Measurements from ENCODE around the gene MAP6. TPM values are rescaled to one million over a fixed set of nuclear protein-coding genes. Genes with fewer than 3 reads are reported as not detected.

MAP6 gene
- total RNA-seq, 1 donor from 2014 or later: 0.92 TPM

DNA sequence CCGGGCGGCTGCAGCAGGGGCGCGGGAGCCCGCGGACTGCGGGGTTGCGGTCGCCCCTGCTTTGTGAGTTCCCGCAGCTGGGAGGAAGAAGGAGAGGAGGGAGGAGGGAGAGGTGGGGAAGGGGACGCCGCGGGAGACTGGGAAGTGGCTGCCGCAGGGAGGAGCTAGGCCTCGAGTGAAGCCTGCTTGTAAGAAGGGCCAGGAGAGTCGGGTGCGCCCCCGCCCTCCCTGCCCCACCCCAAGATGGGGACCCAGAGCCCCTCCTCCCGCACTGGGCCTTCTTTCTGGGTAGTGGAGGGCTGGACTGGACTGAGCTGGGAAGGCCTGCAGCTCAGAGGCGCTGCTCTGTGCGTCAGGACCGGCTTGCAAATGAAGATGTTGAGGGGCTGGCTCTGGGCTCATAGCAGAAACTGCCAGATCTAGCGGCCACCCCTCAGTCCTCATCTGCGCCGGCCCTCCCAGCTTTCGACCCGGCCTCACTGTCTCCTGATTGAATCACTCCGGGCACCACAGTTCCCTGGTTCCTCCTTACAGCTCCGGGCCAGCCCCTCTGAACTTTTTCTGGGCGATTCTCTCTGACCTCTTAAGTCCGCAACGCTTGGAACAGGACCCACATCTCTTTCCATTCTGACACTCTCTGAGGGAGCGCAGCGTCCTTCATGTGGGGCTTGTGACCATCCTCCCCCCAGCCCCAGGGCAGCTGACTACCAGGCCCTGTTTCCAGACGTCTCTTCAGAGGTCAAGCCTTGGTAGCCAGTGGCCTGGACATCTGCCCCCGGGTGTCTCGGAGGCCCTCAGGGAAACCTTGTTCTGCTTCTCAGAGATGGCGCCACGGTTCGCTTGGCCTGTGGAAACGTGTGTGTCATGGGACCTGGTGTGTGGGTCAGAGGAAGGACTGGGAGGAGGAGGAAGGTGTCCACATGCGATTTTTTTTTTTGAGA, 84.8 kb downstream of the MAP6 start:
- H3K27me3 Mint-ChIP-seq (ENCODE audit: low read depth): no peaks in the 10 kb centered on the region

DNA sequence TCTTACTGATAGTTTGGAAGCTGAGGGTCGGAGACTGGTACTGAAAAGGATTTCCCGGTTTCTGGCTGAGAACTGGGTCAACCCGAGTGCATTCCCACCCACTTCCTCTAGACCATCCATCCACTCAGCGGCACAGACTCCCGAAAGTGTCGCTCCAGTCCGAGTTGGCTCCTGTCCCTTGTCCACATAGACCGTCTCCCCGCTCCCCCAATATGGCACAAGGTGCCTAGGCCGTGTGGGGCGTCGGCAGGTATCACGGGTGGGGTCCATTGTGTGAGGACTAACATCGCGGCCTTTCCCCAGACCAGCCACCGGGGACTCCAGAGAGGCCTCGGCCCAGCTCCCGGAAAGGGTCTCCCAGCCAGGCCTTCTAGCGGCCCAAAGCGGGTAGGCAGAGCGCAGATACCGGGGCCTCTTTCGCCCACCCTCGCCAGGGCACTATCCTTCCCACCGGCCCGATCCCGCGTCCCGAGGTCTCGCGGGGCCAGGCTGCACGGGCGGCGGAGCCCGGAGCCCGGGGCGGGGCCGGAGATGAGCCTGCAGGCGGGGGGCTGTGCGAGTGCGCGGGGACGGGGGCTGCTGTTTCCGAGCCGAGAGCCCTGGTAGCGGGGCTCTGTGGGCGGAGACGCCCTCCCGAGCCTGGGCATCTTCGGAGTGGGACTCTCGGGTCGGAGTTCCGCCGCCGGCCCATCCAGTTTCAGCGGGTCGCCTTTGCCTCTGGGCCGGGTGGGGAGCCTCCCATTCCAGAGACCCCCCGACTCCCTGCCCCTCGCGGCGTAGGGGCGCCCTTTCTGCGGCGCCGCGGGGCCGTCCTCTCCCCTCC, 85.7 kb downstream of the MAP6 start:
- Mint-ChIP-seq H3K36me3 (no peaks in the 10 kb centered on the region), H3K27ac (peak overlapping the region; percentile 96), H3K9me3 (no peaks in the 10 kb centered on the region), H3K4me1 (peaks cover 28% of the 10 kb centered on the region), H3K4me3 (peak overlapping the region; percentile 80), H3K27me3 (ENCODE audit: low read depth) (no peaks in the 10 kb centered on the region)
- TF ChIP-seq CTCF (IDR thresholded peaks at IDR 0.05; ENCODE audit: unreplicated experiment): peak; percentile 37
- peak; percentile 74 to 82 for DNase-seq (ENCODE audit: low spot score in 2 of 2, unreplicated experiment in 2 of 2)

More for the DNA sequence above, 84.8 kb downstream of the MAP6 start:
- H3K27ac Mint-ChIP-seq: peak overlapping the region; percentile 97
- DNase-seq (ENCODE audit: low spot score in 2 of 2, unreplicated experiment in 2 of 2): peak; percentile 33 to 67
- H3K4me1 Mint-ChIP-seq: peaks cover 25% of the 10 kb centered on the region
- no peaks in the 10 kb centered on the region for H3K36me3 Mint-ChIP-seq
- TF ChIP-seq CTCF (IDR thresholded peaks at IDR 0.05; ENCODE audit: unreplicated experiment): no peak
- peak overlapping the region; percentile 80 for H3K4me3 Mint-ChIP-seq
- no peaks in the 10 kb centered on the region for H3K9me3 Mint-ChIP-seq

GRCh38 chr11:75582506-75582894, 86.3 kb downstream of the MAP6 start:
- no peaks in the 10 kb centered on the region for H3K36me3 Mint-ChIP-seq
- H3K9me3 Mint-ChIP-seq: no peaks in the 10 kb centered on the region
- H3K4me1 Mint-ChIP-seq: peaks cover 28% of the 10 kb centered on the region
- H3K27ac Mint-ChIP-seq: peak overlapping the region; percentile 96
- DNase-seq (ENCODE audit: low spot score in 2 of 2, unreplicated experiment in 2 of 2): no peak
- H3K4me3 Mint-ChIP-seq: peak overlapping the region; percentile 80
- no peaks in the 10 kb centered on the region for H3K27me3 Mint-ChIP-seq (ENCODE audit: low read depth)
- TF ChIP-seq CTCF (IDR thresholded peaks at IDR 0.05; ENCODE audit: unreplicated experiment): no peak

DNA sequence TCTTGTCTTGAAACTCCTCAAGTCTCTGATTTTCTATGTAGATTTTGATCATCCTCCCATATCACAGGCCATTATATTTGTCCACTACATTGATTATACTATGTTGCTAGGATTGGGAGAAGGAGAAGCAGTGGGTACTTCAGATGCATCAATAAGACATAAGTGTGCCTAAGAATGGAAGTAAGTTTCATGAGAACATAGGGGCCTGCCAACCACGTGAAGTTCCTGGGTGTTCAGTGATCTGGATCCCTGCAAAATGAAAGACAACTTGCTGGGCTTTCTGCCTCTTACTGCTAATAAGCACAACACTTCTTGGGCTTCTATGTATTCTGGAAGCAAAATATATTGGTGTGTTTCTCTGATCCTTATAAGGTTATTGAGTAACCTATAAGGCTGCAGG, 89.0 kb downstream of the MAP6 start:
- Mint-ChIP-seq H3K27me3 (ENCODE audit: low read depth) (no peaks in the 10 kb centered on the region), H3K4me3 (no peak overlapping the region), H3K27ac (no peak overlapping the region), H3K4me1 (peaks cover 29% of the 10 kb centered on the region), H3K36me3 (no peaks in the 10 kb centered on the region), H3K9me3 (no peaks in the 10 kb centered on the region)
- no peak for TF ChIP-seq CTCF (IDR thresholded peaks at IDR 0.05; ENCODE audit: unreplicated experiment)
- no peak for DNase-seq (ENCODE audit: low spot score in 2 of 2, unreplicated experiment in 2 of 2)

- Mint-ChIP-seq H3K4me1 (peaks cover 21% of the 10 kb centered on the region), H3K4me3 (no peak overlapping the region), H3K27me3 (ENCODE audit: low read depth) (no peaks in the 10 kb centered on the region), H3K36me3 (peaks cover 6% of the 10 kb centered on the region), H3K9me3 (no peaks in the 10 kb centered on the region), H3K27ac (no peak overlapping the region)
- no peak for TF ChIP-seq CTCF (IDR thresholded peaks at IDR 0.05; ENCODE audit: unreplicated experiment)
- DNase-seq (ENCODE audit: low spot score in 2 of 2, unreplicated experiment in 2 of 2): no peak
These were observed 89.9 kb downstream of the MAP6 start for GRCh38 chr11:75578977-75579376.
